ENCODE data around the gene C20orf173. TPM values are rescaled to one million over a fixed set of nuclear protein-coding genes. Genes with fewer than 3 reads are reported as not detected.
"Not testable (repeated sequence)": the region's sequence is repeated elsewhere in the genome, so short reads cannot be mapped to it uniquely, and the experiment has no call there.

The C20orf173 gene
- total and polyA plus RNA-seq, 12 donors, result not detected

GRCh38 chr20:35547329-35547728 lies 17.9 kb upstream of the C20orf173 start:
- no peak for DNase-seq
- no peaks in the 10 kb centered on the region for H3K9me3 ChIP-seq
- no peak for TF ChIP-seq CTCF (IDR thresholded peaks at IDR 0.05)
- no peaks in the 10 kb centered on the region for H3K27me3 ChIP-seq
- intact Hi-C loops (cut with DNase I), result loop anchor here in 1 of 10 donors (10.0 kb wide), 1 partner anchor 117 kb away; the partner anchor contains the start of genes CPNE1 and RBM12
- no peak overlapping the region for H3K27ac ChIP-seq
- peaks cover 0 to 9% (median 6%) of the 10 kb centered on the region in 9 donors for H3K4me1 ChIP-seq
- 81 to 84% methylated on average over 9 of the region's 9 CpGs for WGBS, 2 donors
- H3K4me3 ChIP-seq, result no peak overlapping the region
- ATAC-seq, result no peak
- peaks cover 0 to 94% (median 38%) of the 10 kb centered on the region in 9 donors for H3K36me3 ChIP-seq

- peaks cover 0 to 17% (median 14%) of the 10 kb centered on the region in 9 donors for H3K4me1 ChIP-seq
- DNase-seq (no peak), ATAC-seq (no peak)
- intact Hi-C loops (cut with DNase I), result loop anchor here in 1 of 10 donors (10.0 kb wide), 1 partner anchor 119 kb away; the partner anchor contains the start of genes CPNE1 and RBM12
- H3K27me3 ChIP-seq, result no peaks in the 10 kb centered on the region
- no peak for TF ChIP-seq CTCF (IDR thresholded peaks at IDR 0.05)
- WGBS, 2 donors, result 87 to 90% methylated on average over 1 of the region's 1 CpG
- no peak overlapping the region for H3K4me3 ChIP-seq
- H3K27ac ChIP-seq, result no peak overlapping the region
- no peaks in the 10 kb centered on the region for H3K9me3 ChIP-seq
- peaks cover 0 to 82% (median 34%) of the 10 kb centered on the region in 9 donors for H3K36me3 ChIP-seq
These were observed 16.7 kb upstream of the C20orf173 start for GRCh38 chr20:35546127-35546526.

- DNase-seq, H3K4me3 ChIP-seq, H3K27ac ChIP-seq, ATAC-seq, H3K9me3 ChIP-seq, H3K27me3 ChIP-seq: not testable (repeated sequence)
- Histone ChIP-seq H3K4me1 (peaks cover 0 to 20% (median 15%) of the 10 kb centered on the region in 9 donors), H3K36me3 (peaks cover 0 to 70% (median 26%) of the 10 kb centered on the region in 9 donors)
- WGBS, 2 donors, result 87 to 93% methylated on average over 7 of the region's 7 CpGs
- intact Hi-C loops (cut with DNase I), result loop anchor here in 3 of 10 donors (5.0 to 10.0 kb wide), 3 partner anchors 72 to 120 kb away; partner anchors contain the start of genes CPNE1 (in 2 of the 3), RBM12 (in 2 of the 3) and SPAG4 (in 1 of the 3)
These were observed 15.5 kb upstream of the C20orf173 start for GRCh38 chr20:35544941-35545340.

GRCh38 chr20:35544436-35544835 lies 15.0 kb upstream of the C20orf173 start:
- Histone ChIP-seq H3K27me3 (no peaks in the 10 kb centered on the region), H3K4me3 (no peak overlapping the region), H3K9me3 (no peaks in the 10 kb centered on the region), H3K36me3 (peaks cover 0 to 65% (median 21%) of the 10 kb centered on the region in 9 donors), H3K4me1 (peaks cover 0 to 23% (median 15%) of the 10 kb centered on the region in 9 donors), H3K27ac (no peak overlapping the region)
- no peak for DNase-seq
- intact Hi-C loops (cut with DNase I), result loop anchor here in 3 of 10 donors (5.0 to 10.0 kb wide), 3 partner anchors 73 to 120 kb away; partner anchors contain the start of genes CPNE1 (in 2 of the 3), RBM12 (in 2 of the 3) and SPAG4 (in 1 of the 3)
- 91 to 99% methylated on average over 15 to 16 of the region's 16 CpGs for WGBS, 2 donors
- TF ChIP-seq CTCF (IDR thresholded peaks at IDR 0.05), result no peak
- no peak for ATAC-seq

- no peak for TF ChIP-seq CTCF (IDR thresholded peaks at IDR 0.05)
- no peak overlapping the region for H3K27ac ChIP-seq
- WGBS, 2 donors, result 95 to 100% methylated on average over 1 of the region's 1 CpG
These were observed 13.5 kb upstream of the C20orf173 start for GRCh38 chr20:35542990-35543389.

More at GRCh38 chr20:35542990-35543389, 13.5 kb upstream of the C20orf173 start:
- ATAC-seq (no peak), DNase-seq (no peak)
- Histone ChIP-seq H3K9me3 (no peaks in the 10 kb centered on the region), H3K36me3 (peaks cover 0 to 51% (median 6%) of the 10 kb centered on the region in 9 donors), H3K27me3 (no peaks in the 10 kb centered on the region), H3K4me1 (peaks cover 0 to 23% (median 15%) of the 10 kb centered on the region in 9 donors), H3K4me3 (peak overlapping the region in 2 of 10 donors; percentile 72 to 89)
- intact Hi-C loops (cut with DNase I), result loop anchor here in 3 of 10 donors (5.0 to 10.0 kb wide), 3 partner anchors 74 to 122 kb away; partner anchors contain the start of genes CPNE1 (in 2 of the 3), RBM12 (in 2 of the 3) and SPAG4 (in 1 of the 3)
